ENCODE results near the gene CALY.

GRCh38 chr10:133336577-133337369, at the start of gene CALY:
- TF ChIP-seq CTCF (IDR thresholded peaks at IDR 0.05) = no peak
- no peak for TF ChIP-seq PBX3 (IDR thresholded peaks at IDR 0.05)
- TF ChIP-seq CEBPB (IDR thresholded peaks at IDR 0.05) = no peak
- TF ChIP-seq EP300 (IDR thresholded peaks at IDR 0.05) = no peak
- TF ChIP-seq POLR2A (IDR thresholded peaks at IDR 0.05; ENCODE audit: low read length) = no peak
- TF ChIP-seq RNF2 (IDR thresholded peaks at IDR 0.05; ENCODE audit: borderline replicate concordance, low read depth) = peak; percentile 77; the same call in 1 of the 2 replicates
- no peak for TF ChIP-seq SMC3 (IDR thresholded peaks at IDR 0.05)
- TF ChIP-seq GATA3 (IDR thresholded peaks at IDR 0.05; ENCODE audit: borderline replicate concordance) = no peak
- no peak for TF ChIP-seq ZFP36 (IDR thresholded peaks at IDR 0.05; ENCODE audit: borderline replicate concordance, partially characterized antibody)
- TF ChIP-seq USF2 (IDR thresholded peaks at IDR 0.05) = no peak
- no peak for TF ChIP-seq KDM1A (IDR thresholded peaks at IDR 0.05; ENCODE audit: low read depth)
